Stimulated activated CD4-positive, alpha-beta T cell treated with anti-CD3 and anti-CD28 coated beads, Interleukin-1b, Interleukin-23, amount 100 ng/mL, for 1 hour (primary cell): Measurements from ENCODE around the gene TMC5.

ENCODE experiments used
- DNase-seq, 2 donors: peaks; one replicate each; pipeline ENCODE4 v3.0.0-alpha.2; 2020; ENCODE audit warnings: low read depth in 2 of 2

TMC5 gene

DNA sequence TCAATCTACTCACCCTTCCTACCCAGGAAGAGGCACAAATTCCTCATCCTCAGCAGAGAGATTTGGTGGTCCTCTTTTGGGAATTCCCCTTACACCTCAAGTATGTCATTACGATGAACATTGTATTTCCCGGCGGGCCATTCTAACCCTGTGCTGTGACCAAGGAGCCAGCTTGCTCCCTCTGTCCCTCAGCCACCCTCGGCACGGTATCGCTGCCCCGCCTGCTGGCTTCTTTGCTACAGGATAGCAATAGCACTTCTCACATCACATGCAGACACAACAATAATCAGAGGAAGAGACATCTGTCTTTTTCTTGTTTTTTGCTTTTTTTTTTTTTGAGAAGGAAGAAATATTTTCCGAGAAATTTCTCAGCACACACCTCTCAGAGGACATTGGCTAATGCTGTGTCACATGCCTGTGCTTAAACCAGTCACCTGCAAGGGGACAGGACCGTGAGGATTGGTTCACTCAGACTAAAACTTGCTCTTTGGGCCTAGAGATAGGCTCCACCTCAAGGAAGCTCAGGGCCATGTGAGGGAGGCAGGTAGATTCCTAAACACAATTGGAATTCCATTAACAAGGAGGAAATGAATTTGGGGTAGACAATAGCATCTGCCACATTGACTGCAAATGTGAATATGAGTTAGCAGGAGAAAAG is 41.2 kb downstream of the TMC5 start:
- no peak for DNase-seq

DNA sequence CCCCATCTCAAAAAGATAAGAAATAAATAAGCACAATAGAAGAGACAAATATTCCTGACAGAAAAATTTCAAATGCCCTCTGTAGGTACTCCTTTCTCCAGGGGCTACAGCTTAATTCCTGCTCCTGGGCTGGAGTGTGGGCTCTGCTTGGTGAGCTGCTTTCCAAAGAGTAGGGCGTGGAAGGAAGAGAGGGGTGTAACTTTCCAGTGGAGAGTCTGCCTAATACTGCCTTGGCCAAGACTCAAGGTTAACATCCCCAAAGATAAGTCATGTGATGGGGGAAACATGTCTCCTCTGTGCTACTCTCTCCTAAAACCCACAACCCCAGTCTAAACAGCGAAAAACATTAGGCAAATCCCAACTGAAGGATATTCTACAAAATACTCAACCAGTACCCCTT is 42.7 kb downstream of the TMC5 start:
- DNase-seq = no peak

DNA sequence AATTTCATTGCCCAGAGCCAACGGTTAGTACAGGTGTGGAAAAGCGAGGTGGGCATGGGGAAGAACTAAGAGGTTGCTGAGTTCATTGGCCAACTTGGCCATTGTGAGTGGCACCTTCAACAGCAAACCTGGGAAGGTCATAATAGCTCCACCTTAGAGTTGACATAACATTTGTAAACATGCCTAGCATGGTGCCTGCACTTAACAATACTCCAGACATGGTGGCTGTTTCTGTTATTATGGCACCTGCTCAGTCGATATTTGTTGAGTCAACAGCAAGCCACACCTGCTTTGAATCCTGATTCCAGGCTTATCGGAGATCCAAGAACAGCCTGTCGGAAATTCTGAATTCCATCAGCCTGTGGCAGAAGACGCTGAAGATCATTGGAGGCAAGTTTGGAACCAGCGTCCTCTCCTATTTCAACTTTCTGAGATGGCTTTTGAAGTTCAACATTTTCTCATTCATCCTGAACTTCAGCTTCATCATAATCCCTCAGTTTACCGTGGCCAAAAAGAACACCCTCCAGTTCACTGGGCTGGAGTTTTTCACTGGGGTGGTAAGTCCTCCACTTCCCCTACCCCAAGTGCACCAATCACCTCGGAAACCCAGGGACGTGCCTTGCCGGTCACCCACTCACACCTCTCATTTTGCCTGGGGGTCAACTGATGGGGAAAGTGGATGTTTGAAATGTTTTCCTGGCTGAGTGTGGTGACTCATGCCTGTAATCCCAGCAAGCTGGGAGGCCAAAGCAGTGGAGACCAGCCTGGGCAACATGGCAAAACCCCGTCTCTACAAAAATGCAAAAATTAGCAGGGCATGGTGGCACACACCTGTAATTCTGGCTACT is 46.0 kb downstream of the TMC5 start:
- DNase-seq = no peak

DNA sequence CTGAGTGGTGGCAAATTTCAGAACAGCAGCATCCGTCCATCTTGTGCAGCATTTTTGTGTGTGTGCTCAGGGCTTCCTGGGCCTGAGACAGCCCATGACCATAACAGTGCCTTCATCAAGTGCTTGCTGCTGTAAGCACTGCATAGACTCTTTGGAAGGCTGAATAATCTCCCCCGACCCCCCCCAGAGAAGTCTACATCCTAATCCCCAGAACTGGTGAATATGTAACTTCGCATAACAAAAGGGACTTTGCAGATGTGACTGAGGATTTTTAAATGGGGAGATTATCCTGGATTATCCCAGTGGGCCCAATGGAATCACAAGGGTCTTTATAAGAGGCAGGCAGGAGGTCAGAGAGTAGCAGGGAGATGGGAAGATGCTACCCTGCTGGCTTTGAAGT is 50.6 kb downstream of the TMC5 start:
- DNase-seq = no peak

DNA sequence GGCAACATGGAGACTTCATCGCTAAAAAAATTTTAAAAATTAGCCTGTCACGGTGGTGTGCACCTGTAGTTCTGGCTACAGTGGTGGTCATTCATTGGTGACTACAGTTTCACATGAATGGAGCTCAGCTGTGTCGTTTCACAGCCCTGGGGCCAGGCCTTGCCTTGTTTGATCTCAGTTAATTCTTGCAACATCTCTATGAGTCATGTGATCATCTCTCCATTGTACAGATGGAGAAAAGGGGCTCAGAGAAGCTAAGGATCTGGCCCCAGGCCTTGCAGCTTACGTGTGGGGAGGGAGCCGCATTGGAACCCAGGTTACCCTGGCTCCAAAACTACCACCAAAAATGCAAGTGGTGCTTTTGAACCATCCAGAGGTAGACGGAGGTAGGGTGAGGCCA is 54.8 kb downstream of the TMC5 start:
- DNase-seq = no peak

DNA sequence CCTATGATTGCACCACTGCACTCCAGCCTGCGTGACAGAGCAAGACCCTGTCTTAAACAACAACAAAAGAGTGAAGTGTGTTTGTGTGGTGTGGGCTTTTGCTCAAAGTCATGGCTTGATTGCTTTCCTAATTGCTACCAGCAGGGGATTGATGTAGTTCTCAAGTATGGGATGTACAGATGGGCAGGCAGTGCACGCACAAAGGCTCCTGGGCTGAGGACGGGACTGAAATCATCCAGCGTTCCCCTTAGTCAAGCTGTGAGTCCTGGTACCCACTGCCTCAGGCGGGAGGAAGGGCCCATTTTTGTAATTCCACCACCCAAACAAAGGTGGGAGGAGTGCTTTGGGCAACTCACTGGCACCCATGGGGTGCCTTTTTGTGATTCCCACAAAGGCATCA is 56.9 kb downstream of the TMC5 start:
- no peak for DNase-seq

DNA sequence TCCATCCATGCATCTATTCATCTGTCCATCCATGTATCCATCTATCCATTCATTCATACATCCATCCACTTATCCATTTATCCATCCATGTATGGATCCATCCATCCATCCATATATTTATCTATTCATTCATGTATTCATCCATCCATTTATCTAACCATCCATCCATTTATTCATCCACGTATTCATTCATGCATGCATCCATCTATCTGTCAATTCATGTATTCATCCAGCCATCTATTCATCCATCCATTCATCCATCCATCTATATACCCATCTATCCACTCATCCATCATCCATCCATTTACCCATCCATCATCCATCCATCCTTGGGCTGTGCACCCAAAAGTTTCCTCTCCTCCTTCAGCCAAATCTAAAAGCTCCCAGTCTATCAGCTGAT is 60.8 kb downstream of the TMC5 start:
- DNase-seq = no peak

DNA sequence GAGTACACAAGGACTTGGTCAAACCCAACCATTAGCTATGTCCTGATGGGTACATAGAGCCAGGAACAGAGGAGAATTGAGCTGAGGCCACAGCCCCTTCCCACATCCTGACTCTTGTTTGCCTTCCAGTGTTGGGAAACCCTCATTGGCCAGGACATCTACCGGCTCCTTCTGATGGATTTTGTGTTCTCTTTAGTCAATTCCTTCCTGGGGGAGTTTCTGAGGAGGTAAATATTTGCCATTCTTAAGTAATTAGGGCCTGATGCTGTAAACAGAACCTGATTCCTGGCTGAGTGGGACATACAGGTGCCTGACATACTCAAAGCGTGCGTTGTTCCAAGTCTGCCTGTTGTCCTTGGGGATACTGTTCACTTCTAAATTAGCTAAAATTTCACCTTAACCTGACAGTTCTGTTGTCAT is 61.6 kb downstream of the TMC5 start:
- no peak for DNase-seq

DNA sequence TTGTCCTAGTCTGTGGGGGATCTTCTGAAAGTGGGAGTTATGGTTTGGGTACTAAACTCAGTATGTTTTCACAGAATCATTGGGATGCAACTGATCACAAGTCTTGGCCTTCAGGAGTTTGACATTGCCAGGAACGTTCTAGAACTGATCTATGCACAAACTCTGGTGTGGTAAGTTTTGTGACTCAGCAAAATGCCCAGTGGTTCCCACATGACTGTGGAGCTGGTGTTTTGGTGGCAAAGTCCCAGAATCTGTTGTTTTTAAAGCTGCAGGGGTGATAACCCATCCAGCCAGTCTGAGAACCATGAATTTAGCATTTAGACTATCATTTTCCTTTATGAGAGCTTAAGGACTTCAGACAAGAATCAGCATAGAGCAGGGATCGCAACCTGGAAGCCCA is 63.6 kb downstream of the TMC5 start:
- no peak for DNase-seq

DNA sequence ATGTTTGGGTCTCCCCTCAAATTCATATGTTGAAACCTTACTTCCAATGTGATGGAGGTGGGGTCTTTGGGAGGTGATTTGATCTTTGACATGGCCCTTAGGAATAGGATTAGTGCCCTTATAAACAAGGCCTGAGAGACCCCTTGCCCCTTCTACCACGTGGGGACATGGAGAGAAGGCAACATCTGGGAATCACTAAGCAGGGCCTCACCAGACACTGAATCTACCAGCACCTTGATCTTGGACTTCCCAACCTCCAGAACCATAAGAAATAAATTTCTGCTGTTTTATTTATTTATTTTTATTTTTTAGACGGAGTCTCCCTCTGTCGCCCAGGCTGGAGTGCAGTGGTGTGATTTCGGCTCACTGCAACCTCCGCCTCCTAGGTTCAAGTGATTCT is 64.1 kb downstream of the TMC5 start:
- DNase-seq = no peak

DNA sequence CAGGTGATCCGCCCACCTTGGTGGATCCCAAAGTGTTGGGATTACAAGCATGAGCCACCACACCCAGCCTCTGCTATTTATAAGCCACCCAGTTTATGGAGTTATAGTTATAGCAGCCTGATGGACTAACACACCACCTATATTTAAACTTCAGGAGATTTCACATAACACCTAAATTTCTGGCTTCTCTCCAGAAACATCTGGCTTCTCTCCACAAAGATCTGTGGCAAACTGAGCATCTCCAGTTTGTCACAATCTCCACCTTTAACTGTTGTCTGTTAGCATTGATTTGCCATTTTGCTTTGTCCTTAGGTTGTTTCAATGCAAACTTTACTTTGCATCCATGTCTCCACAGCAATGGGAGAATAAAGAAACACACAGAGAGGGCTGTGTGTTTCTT is 64.6 kb downstream of the TMC5 start:
- no peak for DNase-seq

DNA sequence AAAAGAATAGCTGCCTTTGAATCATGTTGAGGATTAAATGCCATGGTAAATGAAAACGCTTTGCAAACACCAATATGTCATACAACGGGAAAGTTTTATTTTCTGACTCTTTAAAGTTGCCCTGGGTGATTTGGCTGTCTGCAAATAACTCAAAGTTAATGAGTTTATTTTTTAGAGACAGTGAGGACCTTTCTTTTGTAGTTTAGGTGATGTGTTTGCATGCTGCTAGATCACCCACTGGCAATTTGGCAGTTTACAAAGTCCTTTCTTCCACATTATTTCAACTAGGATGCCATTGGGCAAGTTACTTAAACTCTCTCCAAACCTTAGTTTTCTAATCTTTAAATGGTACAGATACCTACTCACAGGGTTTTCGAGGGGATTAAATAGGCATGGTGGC is 66.4 kb downstream of the TMC5 start:
- DNase-seq = no peak

DNA sequence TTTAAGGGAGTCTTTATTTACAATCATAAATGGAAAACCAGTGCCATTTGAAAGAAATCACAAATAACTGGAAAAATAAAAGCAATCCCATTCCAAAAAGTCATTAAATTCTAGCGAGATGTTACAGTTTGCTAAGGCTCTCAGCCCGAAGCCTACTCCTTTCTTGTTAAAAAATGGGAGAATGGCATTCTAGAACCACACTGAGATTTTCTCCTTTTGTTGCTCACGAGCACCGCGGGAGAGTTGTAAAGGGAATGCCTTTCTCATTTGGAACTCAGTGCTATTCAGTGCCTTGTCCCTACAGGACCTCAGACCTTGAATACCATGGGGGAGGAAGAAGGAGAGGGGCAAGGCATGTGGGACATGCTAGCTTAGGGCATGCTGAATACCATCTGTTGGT is 67.9 kb downstream of the TMC5 start:
- no peak for DNase-seq

DNA sequence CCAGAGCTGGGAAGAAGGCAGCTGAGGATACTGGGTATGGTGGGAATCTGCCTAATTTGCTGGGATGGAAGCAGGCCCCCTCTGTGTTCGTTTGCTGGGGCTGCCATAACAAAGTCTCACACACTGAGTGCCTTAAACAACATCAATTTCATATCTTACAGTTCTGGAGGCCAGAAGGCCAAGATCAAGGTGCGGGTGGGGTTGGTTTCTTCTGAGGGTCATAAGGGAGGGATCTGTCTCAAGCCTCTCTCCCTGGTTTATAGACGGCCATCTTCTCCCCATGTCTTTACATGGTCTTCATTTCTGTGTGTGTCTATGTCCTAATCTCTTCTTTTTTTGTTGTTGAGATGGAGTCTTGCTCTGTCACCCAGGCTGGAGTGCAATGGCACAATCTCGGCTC is 68.4 kb downstream of the TMC5 start:
- DNase-seq = no peak

DNA sequence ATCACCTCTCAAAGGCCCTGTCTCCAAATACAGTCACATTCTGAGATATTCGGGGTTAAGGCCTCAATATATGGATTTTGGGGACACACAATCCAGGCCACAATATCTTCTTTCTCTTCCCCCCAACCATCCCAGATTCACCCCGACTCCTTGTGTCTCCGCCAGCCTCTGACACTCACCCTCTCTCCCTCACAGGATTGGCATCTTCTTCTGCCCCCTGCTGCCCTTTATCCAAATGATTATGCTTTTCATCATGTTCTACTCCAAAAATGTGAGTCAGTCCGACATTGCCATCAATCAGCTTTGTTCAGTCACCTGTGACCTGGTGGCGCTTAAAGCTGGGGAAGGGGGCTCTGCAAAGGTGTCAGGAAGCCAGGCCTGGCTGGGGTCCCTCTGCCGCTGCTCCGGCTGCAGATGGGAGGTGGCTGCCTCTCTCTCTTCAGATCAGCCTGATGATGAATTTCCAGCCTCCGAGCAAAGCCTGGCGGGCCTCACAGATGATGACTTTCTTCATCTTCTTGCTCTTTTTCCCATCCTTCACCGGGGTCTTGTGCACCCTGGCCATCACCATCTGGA is 69.2 kb downstream of the TMC5 start:
- no peak for DNase-seq

DNA sequence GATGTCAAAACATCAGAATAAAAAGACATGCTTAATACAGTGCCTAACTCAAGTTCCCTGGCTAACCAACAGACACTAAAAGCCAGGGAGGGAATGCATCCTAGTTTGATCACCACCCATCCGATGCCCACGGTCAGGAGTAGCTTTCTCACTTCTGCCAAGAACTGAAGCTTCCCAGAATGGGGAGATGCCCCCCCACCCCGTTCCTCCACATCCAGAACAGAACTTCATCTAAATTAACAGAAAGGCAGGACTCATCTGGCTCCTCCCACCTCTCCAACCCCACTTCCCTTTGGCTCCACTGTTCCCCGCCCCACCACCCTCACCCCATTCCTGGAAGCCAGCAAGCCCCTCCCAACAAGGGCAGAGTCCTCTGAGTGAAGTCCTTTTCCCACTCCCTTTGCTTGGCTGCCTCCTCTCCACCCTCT is 70.5 kb downstream of the TMC5 start:
- DNase-seq = no peak

DNA sequence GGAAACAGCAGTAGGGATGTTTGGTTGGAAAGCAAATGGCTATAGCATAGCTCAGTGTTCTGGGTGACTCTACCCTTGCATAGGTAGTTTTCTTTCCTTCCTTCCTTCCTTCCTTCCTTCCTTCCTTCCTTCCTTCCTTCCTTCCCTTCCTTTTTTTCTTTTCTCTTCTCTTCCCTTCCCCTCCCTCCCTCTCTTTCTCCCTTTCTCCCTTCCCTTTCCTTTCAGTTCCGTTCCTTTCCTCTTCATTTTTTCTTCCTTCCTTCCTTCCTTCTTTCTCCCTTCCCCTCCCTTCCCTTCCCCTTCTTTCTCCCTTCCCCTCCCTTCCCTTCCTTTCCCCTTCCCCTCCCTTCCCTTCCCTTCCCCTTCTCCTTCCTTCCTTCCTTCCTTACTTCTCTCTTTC is 72.9 kb downstream of the TMC5 start:
- no peak for DNase-seq

DNA sequence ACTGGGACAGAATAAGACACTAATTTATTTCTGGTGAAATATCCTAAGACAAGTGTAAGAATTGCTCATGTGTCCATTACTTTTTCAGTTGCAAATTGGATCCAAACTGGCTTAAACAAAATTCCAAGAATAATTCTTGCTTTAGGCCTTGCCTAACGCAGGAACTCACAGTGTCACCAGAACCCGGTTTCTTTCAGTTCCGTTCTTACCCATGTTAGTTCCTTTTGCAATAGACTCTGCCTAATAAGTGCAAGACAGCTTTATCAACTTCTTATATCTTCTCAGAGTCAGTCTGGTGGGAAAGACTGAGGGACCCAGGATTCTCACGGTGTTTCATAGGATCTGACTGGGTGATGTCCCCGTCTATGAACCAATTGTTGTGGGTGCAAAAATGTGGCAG is 79.5 kb downstream of the TMC5 start:
- no peak for DNase-seq

DNA sequence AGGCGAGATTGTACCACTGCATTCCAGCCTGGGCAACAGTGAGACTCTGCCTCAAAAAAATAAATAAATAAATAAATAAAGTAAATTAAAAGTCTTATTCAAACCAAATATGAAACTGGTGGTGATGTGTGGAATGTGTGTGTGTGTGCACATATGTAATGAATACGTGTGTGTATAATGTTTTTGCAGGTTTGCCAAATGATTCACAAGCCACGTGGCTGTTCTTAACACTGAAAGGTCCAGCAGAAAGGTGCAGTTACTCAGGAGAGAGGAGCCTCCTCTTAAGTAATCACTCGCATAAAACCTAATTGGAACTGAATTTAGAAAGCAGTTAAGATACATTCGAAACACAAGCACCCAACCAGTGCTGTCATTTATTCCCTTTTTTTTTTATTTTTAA is 81.3 kb downstream of the TMC5 start:
- no peak for DNase-seq

DNA sequence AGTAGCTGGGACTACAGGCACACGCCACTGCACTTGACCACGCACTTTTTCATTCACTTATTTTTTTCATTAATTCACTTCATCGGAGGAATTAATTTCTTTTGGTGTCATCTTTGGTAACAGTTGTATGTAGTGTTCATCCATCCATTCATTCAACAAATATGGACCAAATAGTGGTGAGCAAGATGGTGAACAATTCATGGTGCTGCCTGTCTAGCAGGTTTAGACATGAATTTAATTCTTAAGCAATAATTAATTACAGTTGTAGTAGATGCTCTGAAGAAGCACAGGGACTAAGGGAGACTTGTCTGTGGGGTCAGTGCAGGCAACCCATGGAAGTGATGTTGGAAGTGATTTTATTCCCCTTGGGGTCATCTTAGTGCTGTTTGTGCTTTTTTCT is 81.8 kb downstream of the TMC5 start:
- DNase-seq = no peak

DNA sequence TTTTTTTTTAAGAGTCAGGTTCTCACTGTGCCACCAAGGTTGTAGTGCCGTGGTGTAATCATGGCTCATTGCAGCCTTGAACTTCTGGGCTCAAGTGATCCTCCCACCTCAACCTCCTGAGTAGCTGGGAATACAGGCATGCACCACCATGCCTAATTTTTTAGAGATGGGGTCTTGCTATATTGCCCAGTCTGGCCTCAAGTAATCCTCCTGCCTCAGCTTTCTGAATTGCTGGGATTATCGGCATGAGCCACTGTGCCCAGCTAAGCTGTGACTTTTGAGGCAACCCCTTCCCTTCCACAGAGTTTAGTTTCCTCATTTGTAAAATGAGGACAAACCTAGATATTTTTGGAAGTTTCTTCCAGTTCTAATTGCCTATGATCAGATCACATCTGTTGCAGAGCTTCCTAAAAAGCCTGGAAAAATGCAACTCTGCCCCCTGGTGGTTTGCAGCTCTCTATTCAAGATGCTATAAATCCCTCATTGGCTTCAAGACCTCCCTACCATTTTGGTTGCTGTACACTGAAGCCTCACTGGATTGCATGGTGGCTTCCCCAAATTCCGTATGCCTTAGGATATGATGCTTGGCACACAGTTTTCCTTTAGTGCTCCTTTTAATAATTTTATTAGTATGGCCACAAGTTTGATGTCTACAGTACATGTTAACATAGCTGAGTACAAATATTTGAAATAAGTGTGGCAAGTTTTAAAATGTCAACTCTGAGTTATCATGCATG is 84.9 kb downstream of the TMC5 start:
- peak in 1 of 2 donors; percentile 46 for DNase-seq

DNA sequence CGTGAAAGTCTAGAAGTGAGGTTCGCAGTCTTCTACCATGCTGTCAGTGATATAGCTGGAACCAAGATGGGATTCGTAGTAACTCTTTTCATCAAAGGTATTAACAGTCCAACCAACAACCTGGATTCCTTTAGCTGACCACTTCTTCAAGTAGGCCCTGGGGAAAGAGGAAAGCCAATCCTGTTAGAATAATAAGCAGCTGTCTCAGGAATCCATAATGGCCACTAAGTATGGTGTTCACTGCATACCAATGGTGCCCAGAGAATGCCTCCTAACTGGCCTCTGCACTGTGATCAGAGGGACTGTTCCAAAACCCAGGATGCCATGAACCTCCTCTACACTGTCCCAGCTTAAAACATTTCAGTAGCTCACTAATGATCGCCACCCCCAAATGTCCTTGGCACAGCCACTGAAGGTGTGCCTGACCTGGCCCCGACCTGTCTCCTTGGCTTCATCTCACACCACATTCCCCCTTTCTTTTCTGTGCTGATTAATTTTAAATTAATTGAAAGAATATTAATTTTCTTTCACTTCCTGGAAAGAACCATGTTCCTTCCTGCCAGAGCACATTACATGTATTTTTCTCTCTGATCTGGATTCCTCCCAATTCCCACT is 85.9 kb downstream of the TMC5 start:
- no peak for DNase-seq
